HG03039 (cell line): ENCODE measurements around the gene AP4E1.
"Not testable (repeated sequence)": the region's sequence is repeated elsewhere in the genome, so short reads cannot be mapped to it uniquely, and the experiment has no call there.

ENCODE experiments used
- ATAC-seq: cut with Tn5 transposase; IDR thresholded peaks from one replicate; pipeline ENCODE4 v1.9.1; 2021; ENCODE audit warnings: mild to moderate bottlenecking, moderate library complexity; ENCODE audit not compliant: unreplicated experiment

Gene AP4E1

GRCh38 chr15:50943638-50944037 lies 35.2 kb downstream of the AP4E1 start:
- no peak for ATAC-seq

- no peak for ATAC-seq
These were observed 36.2 kb downstream of the AP4E1 start for GRCh38 chr15:50944672-50945071.

DNA sequence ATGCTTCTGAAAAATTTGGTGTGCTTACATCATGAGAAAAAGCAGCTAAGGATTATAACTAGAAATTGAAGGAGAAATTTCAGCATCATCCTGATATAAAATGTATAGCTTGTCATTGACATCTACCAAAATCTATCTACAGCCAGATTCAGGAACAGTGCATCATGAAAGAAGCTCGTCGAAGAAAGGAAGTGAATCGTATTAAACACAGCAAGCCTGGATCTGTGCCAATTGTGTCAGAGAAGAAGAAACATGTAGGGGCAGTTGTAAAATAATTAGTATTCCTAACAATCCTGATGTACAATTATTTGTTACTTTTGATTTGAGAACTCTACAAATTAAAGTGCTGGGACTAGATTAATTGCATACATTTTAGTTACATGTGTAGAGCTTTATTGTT lies 37.2 kb downstream of the AP4E1 start:
- no peak for ATAC-seq

DNA sequence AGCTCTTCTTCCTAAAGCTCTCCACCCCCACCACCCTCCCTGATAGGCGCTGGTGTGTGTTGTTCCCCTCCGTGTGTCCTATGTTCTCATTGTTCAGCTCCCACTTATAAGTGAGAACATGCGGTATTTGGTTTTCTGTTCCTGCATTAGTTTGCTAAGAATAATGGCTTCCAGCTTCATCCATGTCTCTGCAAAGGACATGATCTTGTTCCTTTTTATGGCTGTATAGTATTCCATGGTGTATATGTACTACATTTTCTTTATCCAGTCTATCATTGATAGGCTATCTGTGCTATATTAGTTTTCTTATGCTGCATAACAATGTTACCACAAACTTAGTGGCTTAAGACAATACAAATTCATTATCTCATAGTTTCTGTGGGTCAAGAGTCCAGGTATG lies 42.3 kb downstream of the AP4E1 start:
- not testable (repeated sequence) for ATAC-seq

- ATAC-seq, result no peak
These were observed 44.8 kb downstream of the AP4E1 start for GRCh38 chr15:50953302-50953701.

GRCh38 chr15:50954837-50955236 lies 46.4 kb downstream of the AP4E1 start:
- ATAC-seq, result not testable (repeated sequence)

DNA sequence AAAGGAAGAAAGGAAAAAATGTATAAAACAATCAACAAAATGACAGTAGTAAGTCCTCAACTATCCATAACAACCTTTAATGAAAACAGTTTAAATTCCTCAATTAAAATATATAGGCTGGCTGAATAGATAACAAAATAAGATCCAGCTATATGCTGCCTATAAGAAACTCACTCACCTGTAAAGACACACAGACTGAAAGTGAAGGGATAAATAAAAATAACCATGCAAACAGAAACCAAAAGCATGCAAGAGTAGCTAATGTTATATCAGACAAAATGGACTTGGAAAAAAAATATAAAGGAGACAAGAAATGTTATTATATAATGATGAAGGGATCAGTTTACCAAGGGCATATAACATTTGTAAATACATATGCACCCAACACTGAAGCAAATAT lies 51.2 kb downstream of the AP4E1 start:
- ATAC-seq, result no peak

- ATAC-seq, result no peak
These were observed 55.6 kb downstream of the AP4E1 start for GRCh38 chr15:50964075-50964474.

DNA sequence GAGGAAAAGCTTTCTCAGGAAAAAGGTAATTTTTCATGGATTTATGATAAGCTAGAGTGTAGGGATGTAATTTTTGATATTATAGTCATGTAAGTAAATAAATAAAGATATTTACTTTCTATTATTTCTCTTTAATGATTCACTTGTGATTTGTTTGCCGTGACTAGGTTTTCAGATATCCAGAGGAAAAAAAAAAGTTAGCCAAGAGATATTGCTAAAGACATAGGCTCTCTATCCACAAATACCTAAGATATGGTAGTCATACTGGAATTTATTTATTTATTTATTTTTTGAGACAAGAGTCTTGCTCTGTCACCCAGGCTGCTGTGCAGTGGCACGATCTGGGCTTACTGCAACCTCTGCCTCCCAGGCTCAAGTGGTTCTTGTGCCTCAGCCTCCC lies 59.9 kb downstream of the AP4E1 start:
- no peak for ATAC-seq

- ATAC-seq, result no peak
These were observed 62.0 kb downstream of the AP4E1 start for GRCh38 chr15:50970524-50970923.

- no peak for ATAC-seq
These were observed 62.6 kb downstream of the AP4E1 start for GRCh38 chr15:50971115-50971514.

GRCh38 chr15:50971542-50971941 lies 63.1 kb downstream of the AP4E1 start:
- ATAC-seq, result no peak

DNA sequence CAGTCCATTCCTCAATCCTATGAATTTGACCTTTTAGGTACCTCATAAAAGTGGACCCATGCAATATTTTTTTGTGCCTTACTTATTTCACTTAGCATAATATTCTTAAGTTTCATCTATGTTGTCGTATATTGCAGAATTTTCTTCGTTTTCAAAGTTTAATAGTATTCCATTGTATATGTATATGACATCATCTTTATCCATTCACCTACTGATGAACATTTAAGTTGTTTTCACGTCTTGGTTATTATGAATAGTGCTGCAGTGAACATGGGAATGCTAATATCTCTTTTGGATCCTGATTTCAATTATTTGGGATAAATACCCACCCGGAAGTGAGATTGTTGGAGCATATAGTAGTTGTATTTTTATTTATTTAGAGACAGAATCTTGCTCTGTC lies 65.1 kb downstream of the AP4E1 start:
- no peak for ATAC-seq

- no peak for ATAC-seq
These were observed 68.7 kb downstream of the AP4E1 start for GRCh38 chr15:50977162-50977561.

DNA sequence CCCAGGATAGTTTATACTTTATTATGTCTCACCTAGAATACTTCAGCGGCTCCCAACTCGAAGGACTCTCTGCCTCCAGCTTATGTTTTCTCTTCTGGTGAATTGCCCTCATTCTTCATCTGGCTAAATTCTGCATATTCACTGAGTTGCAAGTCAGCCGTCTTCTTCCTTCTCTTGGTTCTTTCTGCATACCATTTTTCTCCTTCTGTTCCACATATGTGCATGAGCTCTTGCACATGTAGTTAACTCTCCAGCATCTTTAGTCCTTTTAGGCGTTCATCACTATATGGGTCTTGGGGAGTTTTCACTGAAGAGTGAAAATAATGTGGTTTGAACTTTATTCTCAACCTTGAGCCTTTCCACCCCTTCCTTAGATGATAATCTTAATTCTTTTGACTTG lies 70.1 kb downstream of the AP4E1 start:
- ATAC-seq, result no peak

DNA sequence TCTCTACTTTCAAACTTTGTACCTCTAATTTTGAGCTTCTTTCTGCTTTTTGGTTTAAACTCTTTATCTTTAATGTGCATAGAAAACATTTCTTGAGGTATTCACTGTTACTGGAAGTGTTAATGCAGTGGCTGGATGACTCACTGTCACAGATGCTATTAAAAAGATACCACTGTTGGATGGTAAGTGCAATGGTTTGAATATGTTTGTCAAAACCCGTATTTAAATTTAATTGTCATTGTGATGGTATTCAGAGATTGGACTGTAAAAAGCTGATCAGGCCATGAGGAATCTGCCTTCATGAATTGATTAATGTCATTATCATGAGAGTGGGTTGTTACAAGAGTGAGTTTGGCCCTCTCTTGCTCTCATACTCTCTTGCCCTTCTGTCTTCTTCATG lies 70.6 kb downstream of the AP4E1 start:
- ATAC-seq, result no peak

- no peak for ATAC-seq
These were observed 85.1 kb downstream of the AP4E1 start for GRCh38 chr15:50993598-50993997.

DNA sequence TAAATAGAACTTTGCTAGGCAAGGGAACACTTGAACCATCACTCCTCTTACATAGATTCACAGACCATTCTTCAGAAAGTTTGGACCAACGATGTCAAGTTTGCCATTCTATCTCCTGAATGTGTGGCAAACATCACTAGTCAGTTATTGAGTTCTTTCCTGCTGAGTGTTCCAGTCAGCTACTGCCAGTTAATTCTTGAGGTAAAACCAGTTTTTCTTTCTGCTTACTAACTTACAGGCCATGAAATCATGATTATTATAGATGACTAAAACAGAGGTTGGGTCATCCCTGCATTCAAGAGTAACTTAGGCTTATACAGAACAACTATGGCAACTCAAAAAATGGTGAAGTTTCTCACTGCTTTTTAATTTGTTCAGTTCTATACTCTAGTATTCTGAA lies 88.2 kb downstream of the AP4E1 start:
- no peak for ATAC-seq

DNA sequence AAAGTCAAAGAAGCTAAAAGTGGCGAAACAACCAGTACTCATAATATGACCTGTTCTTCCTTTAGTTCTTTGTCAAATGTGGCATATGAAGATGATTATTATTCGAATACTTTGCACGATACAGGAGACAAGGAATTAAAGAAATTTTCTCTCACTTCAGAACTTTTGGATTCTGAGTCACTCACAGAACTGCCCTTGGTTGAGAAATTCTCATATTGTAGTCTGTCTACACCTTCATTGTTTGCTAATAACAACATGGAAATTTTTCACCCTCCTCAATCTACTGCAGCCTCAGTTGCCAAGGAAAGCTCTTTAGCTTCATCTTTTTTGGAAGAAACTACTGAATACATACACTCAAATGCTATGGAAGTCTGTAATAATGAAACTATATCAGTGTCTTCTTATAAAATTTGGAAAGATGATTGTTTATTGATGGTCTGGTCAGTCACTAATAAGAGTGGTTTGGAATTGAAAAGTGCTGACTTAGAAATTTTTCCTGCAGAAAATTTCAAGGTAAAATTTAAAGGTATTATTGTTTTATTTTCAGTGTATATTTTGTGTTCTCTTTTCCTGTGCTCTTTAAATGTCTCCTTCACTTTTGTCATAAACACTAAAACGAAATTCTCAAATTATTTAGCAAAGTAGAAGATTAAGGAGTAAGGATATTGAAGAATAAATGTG lies 89.0 kb downstream of the AP4E1 start:
- no peak for ATAC-seq

- no peak for ATAC-seq
These were observed 95.6 kb downstream of the AP4E1 start for GRCh38 chr15:51004103-51004551.

DNA sequence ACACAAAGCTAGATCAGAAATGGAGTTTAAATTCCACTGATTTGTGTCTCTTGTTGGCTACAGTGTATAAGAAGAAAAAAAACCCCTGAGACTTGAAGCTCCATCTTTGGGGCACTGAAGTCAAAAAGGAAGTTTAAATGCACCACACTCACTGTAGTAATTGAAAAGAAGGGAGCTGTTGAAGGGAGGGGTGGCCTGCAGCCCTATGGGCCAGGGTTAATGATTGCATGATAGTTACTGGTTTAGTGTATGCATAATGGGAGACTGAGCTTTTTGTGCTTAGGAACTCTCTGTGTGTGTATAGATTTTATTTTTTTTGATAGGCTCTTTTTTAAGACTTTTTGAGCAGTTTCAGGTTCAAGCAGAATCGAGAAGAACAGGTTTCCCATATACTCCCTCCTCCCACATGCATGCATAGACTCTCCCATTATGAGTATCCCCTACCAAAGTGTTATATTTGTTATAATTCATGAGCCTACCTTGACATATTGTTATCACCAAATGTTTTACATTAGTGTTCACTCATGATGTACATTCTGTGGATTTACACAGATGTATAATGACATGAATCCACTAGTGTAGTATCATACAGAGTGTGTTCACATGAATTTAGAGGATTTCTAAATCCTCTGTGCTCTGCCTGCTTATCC lies 98.0 kb downstream of the AP4E1 start:
- no peak for ATAC-seq

- ATAC-seq, result no peak
These were observed 98.7 kb downstream of the AP4E1 start for GRCh38 chr15:51007131-51007666.
